Measurements from ENCODE around the gene MARCHF11.

The MARCHF11 gene

GRCh38 chr5:16179511-16179935 is at the start of gene MARCHF11:
TSS of gene MARCHF11 (minus strand) at chr5:16179791. CDS start at chr5:16179575, 216 bp downstream.
- H3K27ac Mint-ChIP-seq: no peak within 1 kb of the TSS
- H3K9me3 Mint-ChIP-seq: no peaks in the 10 kb centered on the region
- peaks cover 38% of the 10 kb centered on the region for H3K27me3 Mint-ChIP-seq
- no peaks in the 10 kb centered on the region for H3K4me1 Mint-ChIP-seq (ENCODE audit: low read depth)
- no peaks in the 10 kb centered on the region for H3K36me3 Mint-ChIP-seq (ENCODE audit: low read depth)
- H3K4me3 Mint-ChIP-seq: no peak within 1 kb of the TSS
- intact Hi-C loops (cut with micrococcal nuclease): no loop called here

DNA sequence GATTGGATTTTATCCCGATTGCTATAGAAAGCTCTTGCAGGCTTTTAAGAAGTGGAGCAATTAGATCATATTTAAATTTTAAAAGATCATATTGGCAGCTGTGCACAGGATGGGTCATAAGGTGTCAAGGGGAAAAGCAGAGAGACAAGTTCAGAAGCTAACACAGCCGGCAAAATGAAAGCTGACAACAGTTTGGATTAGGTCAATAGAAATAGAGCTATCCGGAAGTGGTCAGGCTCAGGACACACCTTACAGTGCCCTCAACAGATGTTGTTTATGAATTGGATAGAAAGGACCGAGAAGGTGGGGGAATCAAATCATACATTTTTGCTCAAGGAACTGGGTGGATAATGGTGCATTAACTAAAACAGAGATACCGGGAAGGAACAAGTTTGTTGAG is 46.3 kb upstream of the MARCHF11 start:
- Mint-ChIP-seq H3K27ac (no peak overlapping the region), H3K9me3 (peaks cover 8% of the 10 kb centered on the region), H3K36me3 (ENCODE audit: low read depth) (no peaks in the 10 kb centered on the region), H3K4me3 (no peak overlapping the region), H3K27me3 (no peaks in the 10 kb centered on the region), H3K4me1 (ENCODE audit: low read depth) (no peaks in the 10 kb centered on the region)
- intact Hi-C loops (cut with micrococcal nuclease): no loop called here

GRCh38 chr5:16192311-16192710 is 12.7 kb upstream of the MARCHF11 start:
- Mint-ChIP-seq H3K36me3 (ENCODE audit: low read depth) (no peaks in the 10 kb centered on the region), H3K4me3 (no peak overlapping the region), H3K27me3 (no peaks in the 10 kb centered on the region), H3K4me1 (ENCODE audit: low read depth) (no peaks in the 10 kb centered on the region), H3K27ac (no peak overlapping the region), H3K9me3 (peaks cover 19% of the 10 kb centered on the region)
- intact Hi-C loops (cut with micrococcal nuclease): no loop called here

GRCh38 chr5:16180789-16181082 is 1.1 kb upstream of the MARCHF11 start:
- Mint-ChIP-seq H3K9me3 (no peaks in the 10 kb centered on the region), H3K27me3 (peaks cover 38% of the 10 kb centered on the region), H3K36me3 (ENCODE audit: low read depth) (no peaks in the 10 kb centered on the region), H3K4me3 (no peak overlapping the region), H3K4me1 (ENCODE audit: low read depth) (no peaks in the 10 kb centered on the region), H3K27ac (no peak overlapping the region)
- intact Hi-C loops (cut with micrococcal nuclease): no loop called here

DNA sequence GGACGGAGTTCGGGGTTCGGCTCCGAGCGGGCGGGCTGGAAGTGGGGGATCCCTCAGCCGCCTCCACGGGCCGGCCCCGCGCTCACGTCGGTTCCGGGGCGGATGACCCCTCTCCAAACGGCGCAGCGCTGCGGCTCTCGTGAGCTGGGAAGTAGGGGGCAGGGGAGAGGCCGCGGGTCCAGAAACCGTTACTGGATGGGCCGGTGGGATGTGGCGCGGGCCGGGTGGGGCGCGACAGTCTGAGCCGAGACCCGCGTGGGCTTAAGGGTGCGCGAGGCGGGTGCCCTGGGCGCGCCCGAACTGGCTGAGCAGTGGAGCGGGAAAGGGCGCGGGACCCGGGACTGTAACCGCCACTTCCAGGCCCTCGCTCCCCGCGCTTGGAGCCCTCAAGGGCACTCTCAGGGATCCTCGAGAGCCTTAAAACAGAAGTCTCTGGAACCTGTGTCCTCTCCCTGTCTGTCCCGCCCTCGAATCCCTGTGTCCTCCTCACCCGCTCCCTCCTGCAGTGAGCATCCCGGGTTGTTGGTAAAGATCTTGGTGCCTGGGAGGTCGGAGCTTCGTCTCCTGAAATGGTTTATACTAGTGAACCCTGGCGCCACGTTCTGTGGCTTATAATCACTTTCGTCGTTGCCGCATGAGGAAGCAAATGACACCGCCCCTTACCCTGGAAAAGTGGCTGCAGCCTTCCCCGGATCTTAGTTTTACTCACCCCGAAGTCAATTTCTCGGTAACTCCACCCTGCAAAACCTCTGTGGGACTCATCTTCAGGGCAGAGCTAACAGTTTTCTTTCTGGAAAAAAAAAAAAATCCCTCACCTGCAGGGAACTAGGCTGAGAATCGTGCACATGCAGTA is 571 bp upstream of the MARCHF11 start:
- Mint-ChIP-seq H3K36me3 (ENCODE audit: low read depth) (no peaks in the 10 kb centered on the region), H3K4me1 (ENCODE audit: low read depth) (no peaks in the 10 kb centered on the region), H3K27me3 (peaks cover 38% of the 10 kb centered on the region), H3K9me3 (no peaks in the 10 kb centered on the region), H3K4me3 (no peak overlapping the region), H3K27ac (no peak overlapping the region)
- intact Hi-C loops (cut with micrococcal nuclease): no loop called here

DNA sequence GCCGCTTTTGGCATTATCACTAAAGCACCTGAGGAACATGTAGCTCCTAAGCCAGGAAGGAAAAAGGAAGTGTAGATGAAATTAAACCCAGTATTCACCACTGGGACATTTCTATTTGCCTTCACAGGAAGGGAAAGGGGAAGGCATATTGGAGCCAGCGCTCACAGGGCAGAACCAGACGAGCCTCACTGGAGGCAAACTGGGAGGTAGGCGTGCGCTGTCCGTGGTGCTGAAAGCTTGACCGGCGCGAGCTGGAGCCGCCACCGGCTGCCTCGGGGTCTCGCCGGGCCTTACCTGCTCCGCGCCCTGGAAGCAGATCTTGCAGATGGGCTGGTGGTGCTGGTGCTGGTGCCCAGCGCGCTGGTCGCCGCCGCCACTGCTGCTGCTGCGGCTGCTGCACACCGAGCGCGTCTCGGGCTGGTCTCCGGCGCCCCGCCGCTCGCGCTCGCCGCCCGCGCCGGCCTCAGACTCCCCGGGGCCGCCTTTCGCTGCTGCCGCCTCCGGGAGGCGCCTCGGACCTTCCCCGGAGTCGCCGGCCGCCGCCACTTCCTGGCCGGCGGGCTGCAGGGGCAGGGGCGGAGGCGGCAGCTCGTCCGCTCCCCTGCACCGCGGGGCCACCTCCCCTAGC is 732 bp downstream of the MARCHF11 start:
- intact Hi-C loops (cut with micrococcal nuclease): no loop called here
- Mint-ChIP-seq H3K36me3 (ENCODE audit: low read depth) (no peaks in the 10 kb centered on the region), H3K9me3 (no peaks in the 10 kb centered on the region), H3K27me3 (peaks cover 38% of the 10 kb centered on the region), H3K4me1 (ENCODE audit: low read depth) (no peaks in the 10 kb centered on the region), H3K27ac (no peak overlapping the region), H3K4me3 (no peak overlapping the region)

DNA sequence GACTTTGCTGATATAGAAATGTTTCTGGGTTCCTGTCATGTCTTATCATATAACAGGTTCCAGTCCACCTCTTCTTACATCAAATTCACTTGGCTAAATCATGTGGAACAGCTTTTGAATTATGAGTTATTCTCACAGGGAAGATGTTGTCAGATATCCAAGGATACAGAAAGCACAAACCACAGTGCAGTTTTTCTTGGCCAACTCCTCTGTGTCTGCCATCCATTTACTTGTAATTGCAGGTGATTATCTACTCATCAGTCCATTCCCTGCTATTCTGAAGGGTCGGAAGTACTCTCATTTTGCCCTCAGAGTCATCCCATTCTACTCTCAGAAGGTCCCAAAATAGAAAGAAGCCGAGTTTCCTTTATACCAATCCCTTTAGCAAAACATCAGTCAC is 10.0 kb downstream of the MARCHF11 start:
- Mint-ChIP-seq H3K4me1 (ENCODE audit: low read depth) (no peaks in the 10 kb centered on the region), H3K9me3 (no peaks in the 10 kb centered on the region), H3K36me3 (ENCODE audit: low read depth) (no peaks in the 10 kb centered on the region), H3K4me3 (no peak overlapping the region), H3K27me3 (no peaks in the 10 kb centered on the region), H3K27ac (no peak overlapping the region)
- intact Hi-C loops (cut with micrococcal nuclease): no loop called here

- no peaks in the 10 kb centered on the region for H3K36me3 Mint-ChIP-seq (ENCODE audit: low read depth)
- H3K9me3 Mint-ChIP-seq: no peaks in the 10 kb centered on the region
- H3K27me3 Mint-ChIP-seq: no peaks in the 10 kb centered on the region
- no peak overlapping the region for H3K27ac Mint-ChIP-seq
- H3K4me3 Mint-ChIP-seq: no peak overlapping the region
- no peaks in the 10 kb centered on the region for H3K4me1 Mint-ChIP-seq (ENCODE audit: low read depth)
- intact Hi-C loops (cut with micrococcal nuclease): loop anchor here (5.0 kb wide), 2 partner anchors 297 to 392 kb away; no protein-coding TSS in a partner anchor
Observed at GRCh38 chr5:16160706-16161105, 18.9 kb downstream of the MARCHF11 start.

DNA sequence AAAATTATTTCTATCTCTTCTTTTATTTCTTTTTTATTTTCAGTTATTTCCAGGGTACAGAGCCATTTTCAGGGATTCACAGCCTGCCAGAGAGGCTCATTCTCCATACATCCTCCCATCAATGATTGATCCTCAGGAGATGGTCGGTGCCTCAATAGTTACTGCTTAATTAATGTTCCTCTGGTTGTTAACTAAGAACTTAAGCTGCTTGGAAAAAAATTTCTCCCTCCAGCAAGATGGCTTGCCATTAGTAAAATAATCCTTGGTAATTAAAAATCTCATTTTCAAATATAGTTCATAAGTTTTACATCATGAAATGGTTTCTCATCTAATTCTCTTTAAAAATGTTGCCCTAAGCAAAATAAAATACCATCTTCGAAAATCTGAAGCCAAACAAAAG is 20.0 kb downstream of the MARCHF11 start:
- H3K27ac Mint-ChIP-seq: no peak overlapping the region

GRCh38 chr5:16156152-16156551 is 23.4 kb downstream of the MARCHF11 start:
- intact Hi-C loops (cut with micrococcal nuclease): no loop called here
- Mint-ChIP-seq H3K4me3 (no peak overlapping the region), H3K36me3 (ENCODE audit: low read depth) (no peaks in the 10 kb centered on the region), H3K4me1 (ENCODE audit: low read depth) (no peaks in the 10 kb centered on the region), H3K27me3 (no peaks in the 10 kb centered on the region), H3K9me3 (no peaks in the 10 kb centered on the region), H3K27ac (no peak overlapping the region)

More for the DNA sequence above, 20.0 kb downstream of the MARCHF11 start:
- Mint-ChIP-seq H3K9me3 (no peaks in the 10 kb centered on the region), H3K4me1 (ENCODE audit: low read depth) (no peaks in the 10 kb centered on the region), H3K36me3 (ENCODE audit: low read depth) (no peaks in the 10 kb centered on the region), H3K4me3 (no peak overlapping the region), H3K27me3 (no peaks in the 10 kb centered on the region)
- intact Hi-C loops (cut with micrococcal nuclease): loop anchor here (5.0 kb wide), 2 partner anchors 298 to 393 kb away; no protein-coding TSS in a partner anchor

GRCh38 chr5:16152601-16153568 is 26.7 kb downstream of the MARCHF11 start:
- intact Hi-C loops (cut with micrococcal nuclease): no loop called here
- Mint-ChIP-seq H3K27ac (no peak overlapping the region), H3K9me3 (peaks cover 8% of the 10 kb centered on the region), H3K4me3 (no peak overlapping the region), H3K4me1 (ENCODE audit: low read depth) (no peaks in the 10 kb centered on the region), H3K36me3 (ENCODE audit: low read depth) (no peaks in the 10 kb centered on the region), H3K27me3 (no peaks in the 10 kb centered on the region)

DNA sequence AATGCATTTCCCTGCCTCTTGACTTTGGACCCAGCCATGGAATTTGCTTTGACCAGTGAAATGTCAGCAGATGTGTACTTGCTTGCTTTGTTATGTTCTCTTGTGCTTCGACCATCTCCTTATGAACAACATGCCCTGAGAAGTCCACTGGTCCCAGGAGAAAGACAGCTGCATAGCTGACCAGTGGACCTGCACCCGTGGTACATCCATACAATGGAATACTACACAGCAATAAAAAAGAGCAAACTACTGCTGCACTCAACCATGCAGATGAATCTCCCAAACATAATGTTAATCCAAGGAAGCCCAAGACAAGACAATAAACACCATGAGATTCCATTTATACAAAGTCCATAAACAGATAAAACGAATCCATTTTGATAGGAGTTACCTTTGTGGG is 30.0 kb downstream of the MARCHF11 start:
- H3K36me3 Mint-ChIP-seq (ENCODE audit: low read depth): no peaks in the 10 kb centered on the region
- H3K9me3 Mint-ChIP-seq: peaks cover 13% of the 10 kb centered on the region
- no peak overlapping the region for H3K27ac Mint-ChIP-seq
- intact Hi-C loops (cut with micrococcal nuclease): no loop called here
- no peaks in the 10 kb centered on the region for H3K27me3 Mint-ChIP-seq
- no peaks in the 10 kb centered on the region for H3K4me1 Mint-ChIP-seq (ENCODE audit: low read depth)
- H3K4me3 Mint-ChIP-seq: no peak overlapping the region

- H3K4me3 Mint-ChIP-seq: no peak overlapping the region
Observed at GRCh38 chr5:16147179-16147900, 32.3 kb downstream of the MARCHF11 start.

More at GRCh38 chr5:16147179-16147900, 32.3 kb downstream of the MARCHF11 start:
- Mint-ChIP-seq H3K27me3 (no peaks in the 10 kb centered on the region), H3K27ac (no peak overlapping the region), H3K9me3 (peaks cover 23% of the 10 kb centered on the region), H3K4me1 (ENCODE audit: low read depth) (no peaks in the 10 kb centered on the region), H3K36me3 (ENCODE audit: low read depth) (no peaks in the 10 kb centered on the region)
- intact Hi-C loops (cut with micrococcal nuclease): no loop called here

Measured in dendritic cell treated with granulocyte-macrophage colony-stimulating factor and Interleukin-4, amounts not matched to agents 40 ng/mL and 50 ng/mL, for 4 days (primary cell).